Motor neuron (in vitro differentiated cells): ENCODE results near the gene RASSF7. TPM values are rescaled to one million over a fixed set of nuclear protein-coding genes. Genes with fewer than 3 reads are reported as not detected.
A peak's percentile ranks its signal among the peaks of the same experiment; 100 is the strongest.

Experiments used
- ATAC-seq, 8 experiments: fragments of 200-7000 bp; cut with Tn5 transposase; replicated peaks in 6 of 8; 2 replicates each; pipeline ENCODE4 v1.8.0; 2021; ENCODE audit warnings: mild to moderate bottlenecking in 8 of 8, moderate library complexity in 8 of 8
- H3K27ac ChIP-seq, 2 donors: fragments of 250-450 bp; sonication (Bioruptor Pico); 2 replicates each; pipeline ENCODE4 v1.9.0; 2021; ENCODE audit warnings: antibody characterized with exemption in 2 of 2, mild to moderate bottlenecking in 2 of 2, moderate library complexity in 1 of 2
- H3K4me1 ChIP-seq, 2 donors: fragments of 250-450 bp; sonication (Bioruptor Pico); replicated peaks in 1 of 2; 2 replicates each; pipeline ENCODE4 v1.6.1; 2021; ENCODE audit warnings: antibody characterized with exemption in 2 of 2, mild to moderate bottlenecking in 2 of 2, moderate library complexity in 1 of 2
- H3K4me3 ChIP-seq, 5 donors: fragments of 250-450 bp; sonication (Bioruptor Pico); 2 replicates each; pipeline ENCODE4 v1.9.0; 2021; ENCODE audit warnings: antibody characterized with exemption in 5 of 5, mild to moderate bottlenecking in 5 of 5, moderate library complexity in 4 of 5
- WGBS, 10 experiments: fragments of 450-650 bp; shearing (Covaris generic); methylation state at CpG; one replicate each; pipeline ENCODE4 v1.0.0; 2022; 5-methylcytosine and 5-hydroxymethylcytosine counted together
- in situ Hi-C, 9 experiments: fragments of 400-800 bp; cut with MboI; loops; one replicate each; pipeline ENCODE4 v1.15.0; 2021; ENCODE audit warnings: low sequenced_read_pairs in 9 of 9, low pct_unique_long_range_greater_than_20kb in 2 of 9; ENCODE audit not compliant: unreplicated experiment in 9 of 9
- total RNA-seq, 8 experiments: library from RNA; unstranded; fragments of 300-600 nt; gene quantifications; 2 replicates each; pipeline versions ENCODE4 v1.2.3 to v1.2.4, GENCODE V29; 2022

The RASSF7 gene
- total RNA-seq, 8 experiments from 2014 or later, result 4.6 to 10.4 (median 7.0) TPM

- WGBS, 10 experiments, result 46 to 100% (median 71%) methylated on average over 1 to 10 of the region's 21 CpGs; no CpG with 5 or more reads in 2 of the 10 experiments
- no peak overlapping the region for H3K27ac ChIP-seq
- peak overlapping the region in 2 of 5 donors; percentile 87 to 89 for H3K4me3 ChIP-seq
- ATAC-seq, result no peak
- in situ Hi-C loops, result no loop called here
- H3K4me1 ChIP-seq, result peaks cover 18 to 26% of the 10 kb centered on the region in 2 donors
Observed at GRCh38 chr11:578276-579035, 17.7 kb downstream of the RASSF7 start.

GRCh38 chr11:579830-580601 is 19.2 kb downstream of the RASSF7 start:
- peak in 1 of 8 experiments; percentile 20 for ATAC-seq
- 60 to 100% (median 79%) methylated on average over 1 to 11 of the region's 20 CpGs; no CpG with 5 or more reads in 4 of the 10 experiments for whole genome bisulfite sequencing, 10 experiments
- H3K4me3 ChIP-seq, result no peak overlapping the region
- H3K4me1 ChIP-seq, result peaks cover 14 to 21% of the 10 kb centered on the region in 2 donors
- in situ Hi-C loops, result no loop called here
- H3K27ac ChIP-seq, result no peak overlapping the region

GRCh38 chr11:581342-581741 is 20.6 kb downstream of the RASSF7 start:
- no peak for ATAC-seq
- H3K4me3 ChIP-seq, result no peak overlapping the region
- WGBS, 10 experiments, result 56 to 100% (median 85%) methylated on average over 2 to 7 of the region's 14 CpGs; no CpG with 5 or more reads in 5 of the 10 experiments
- H3K27ac ChIP-seq, result no peak overlapping the region
- H3K4me1 ChIP-seq, result peaks cover 14 to 21% of the 10 kb centered on the region in 2 donors
- in situ Hi-C loops, result no loop called here

GRCh38 chr11:581752-582151 is 21.0 kb downstream of the RASSF7 start:
- H3K4me3 ChIP-seq, result no peak overlapping the region
- no peak for ATAC-seq
- H3K4me1 ChIP-seq, result peaks cover 14 to 21% of the 10 kb centered on the region in 2 donors
- 83 to 100% (median 92%) methylated on average over 1 to 13 of the region's 17 CpGs; no CpG with 5 or more reads in 3 of the 10 experiments for WGBS, 10 experiments
- H3K27ac ChIP-seq, result no peak overlapping the region
- in situ Hi-C loops, result no loop called here

DNA sequence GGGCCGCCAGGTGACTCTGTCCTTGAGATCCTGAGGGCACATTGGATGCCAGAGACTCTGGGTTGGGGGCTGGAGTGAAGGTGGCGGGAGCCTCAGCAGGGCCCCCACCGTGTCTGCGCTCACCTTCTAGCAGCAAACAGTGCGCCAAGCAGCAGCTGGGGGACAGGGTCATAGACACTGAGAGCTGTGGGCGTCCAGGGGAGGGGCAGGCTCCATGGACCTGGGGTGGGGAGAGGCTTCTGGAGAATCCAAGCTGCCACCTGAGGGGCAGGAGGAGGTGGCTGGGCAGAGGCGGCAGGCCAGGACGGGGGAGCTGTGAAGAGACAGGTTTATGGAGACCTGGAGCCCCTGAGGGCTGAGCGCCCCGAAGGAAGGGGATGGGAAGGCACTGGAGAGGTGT is 23.5 kb downstream of the RASSF7 start:
- no peak overlapping the region for H3K4me3 ChIP-seq
- 100% methylated on average over 1 to 4 of the region's 10 CpGs; no CpG with 5 or more reads in 8 of the 10 experiments for whole genome bisulfite sequencing, 10 experiments
- peaks cover 0 to 7% of the 10 kb centered on the region in 2 donors for H3K4me1 ChIP-seq
- H3K27ac ChIP-seq, result no peak overlapping the region
- ATAC-seq, result no peak
- in situ Hi-C loops, result no loop called here

DNA sequence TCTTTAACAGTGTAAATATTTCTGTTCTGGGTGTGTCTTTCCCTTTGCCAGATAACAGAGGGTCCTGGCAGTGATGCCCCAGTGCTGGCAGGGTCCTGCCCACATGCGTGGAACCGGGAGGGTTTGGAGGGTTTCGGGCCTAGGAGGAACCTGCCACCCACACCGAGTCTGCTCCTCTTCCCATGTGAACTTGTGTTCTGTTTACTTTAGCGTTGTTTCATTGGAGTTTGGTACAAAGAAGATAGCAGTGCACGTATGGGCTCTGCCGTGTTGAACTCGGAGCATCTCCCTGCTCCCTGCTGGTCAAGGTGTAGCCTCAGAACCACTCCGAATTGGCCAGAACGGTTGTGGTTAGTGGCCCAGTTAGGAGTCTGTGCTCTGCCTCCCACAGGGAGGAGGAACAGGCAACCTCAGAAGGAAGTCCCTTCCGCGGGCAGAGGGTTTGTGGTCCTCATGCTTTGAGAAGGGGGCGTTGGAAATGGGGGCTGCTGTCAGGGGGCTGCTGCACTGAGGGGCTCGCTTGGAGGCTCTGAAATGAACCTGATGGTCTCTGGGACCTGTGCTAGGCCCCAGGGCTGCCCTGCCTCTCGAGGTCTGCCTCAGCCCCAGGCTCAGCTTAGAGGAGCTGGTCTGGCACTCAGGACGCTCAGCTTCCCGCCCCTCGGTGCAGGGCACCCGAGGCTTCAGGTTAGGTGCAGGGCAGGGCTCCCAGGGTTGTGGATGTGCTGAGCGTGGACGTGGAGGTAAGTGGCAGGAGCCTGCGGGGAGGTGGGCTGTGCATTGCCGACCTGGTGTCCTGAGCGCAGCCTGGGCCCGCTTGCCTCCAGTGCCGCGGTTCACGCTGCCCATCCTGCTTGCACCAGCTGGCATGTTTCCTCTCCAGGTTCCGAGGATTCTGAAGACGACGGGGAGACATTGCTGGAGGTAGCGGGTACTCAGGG is 25.9 kb downstream of the RASSF7 start:
- H3K27ac ChIP-seq, result no peak overlapping the region
- no peak for ATAC-seq
- H3K4me1 ChIP-seq, result no peaks in the 10 kb centered on the region
- in situ Hi-C loops, result no loop called here
- 73 to 100% (median 97%) methylated on average over 1 to 9 of the region's 32 CpGs; no CpG with 5 or more reads in 3 of the 10 experiments for WGBS, 10 experiments
- no peak overlapping the region for H3K4me3 ChIP-seq

DNA sequence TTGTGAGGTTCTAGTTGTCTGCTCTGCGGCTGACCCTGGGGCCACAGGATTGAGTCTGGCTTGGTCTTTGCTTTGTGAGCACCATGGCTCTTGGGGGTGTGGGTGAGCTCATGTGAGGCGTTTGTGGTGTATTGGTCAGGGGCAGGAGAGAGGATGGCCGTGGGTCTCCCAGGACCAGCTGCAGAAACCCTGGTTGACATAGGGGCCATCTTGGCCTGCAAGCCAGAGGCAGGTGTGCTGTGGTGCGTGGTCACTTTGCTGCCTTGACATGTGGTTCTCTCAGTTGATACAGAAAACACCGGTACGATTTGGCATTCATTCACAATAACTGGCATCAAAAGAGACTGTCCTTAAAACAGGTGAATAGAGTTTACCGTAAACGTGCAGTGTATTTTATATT is 26.8 kb downstream of the RASSF7 start:
- 69 to 100% (median 85%) methylated on average over 1 to 5 of the region's 8 CpGs; no CpG with 5 or more reads in 4 of the 10 experiments for WGBS, 10 experiments
- H3K27ac ChIP-seq, result peak overlapping the region in 1 of 2 donors; percentile 17
- H3K4me3 ChIP-seq, result no peak overlapping the region
- H3K4me1 ChIP-seq, result no peaks in the 10 kb centered on the region
- ATAC-seq, result peak in 5 of 8 experiments; percentile 13 to 20 (median 16)
- in situ Hi-C loops, result no loop called here

DNA sequence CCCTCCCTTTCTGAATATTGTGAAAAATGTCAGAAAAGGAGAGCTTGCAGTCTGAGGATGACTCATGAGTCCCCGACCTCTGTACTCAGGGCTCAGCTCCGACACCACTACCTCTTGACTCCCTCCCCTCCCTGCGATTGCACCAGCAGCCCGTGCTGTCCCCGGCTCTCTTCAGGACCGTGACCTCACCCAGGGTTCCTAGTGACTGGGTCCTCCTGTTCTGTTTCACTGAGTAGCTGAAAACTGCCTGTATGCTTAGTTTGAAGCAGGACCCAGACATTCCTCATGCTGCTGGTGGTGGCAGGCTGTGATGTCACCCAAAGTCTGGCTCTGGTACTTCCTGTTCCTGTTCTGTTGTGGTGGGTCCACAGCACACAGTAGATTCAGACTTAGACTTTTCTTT is 27.2 kb downstream of the RASSF7 start:
- H3K4me3 ChIP-seq, result no peak overlapping the region
- peak in 7 of 8 experiments; percentile 41 to 98 (median 95) for ATAC-seq
- no peak overlapping the region for H3K27ac ChIP-seq
- in situ Hi-C loops, result no loop called here
- WGBS, 10 experiments, result 82 to 98% (median 90%) methylated on average over 2 to 6 of the region's 6 CpGs; no CpG with 5 or more reads in 7 of the 10 experiments
- no peaks in the 10 kb centered on the region for H3K4me1 ChIP-seq

DNA sequence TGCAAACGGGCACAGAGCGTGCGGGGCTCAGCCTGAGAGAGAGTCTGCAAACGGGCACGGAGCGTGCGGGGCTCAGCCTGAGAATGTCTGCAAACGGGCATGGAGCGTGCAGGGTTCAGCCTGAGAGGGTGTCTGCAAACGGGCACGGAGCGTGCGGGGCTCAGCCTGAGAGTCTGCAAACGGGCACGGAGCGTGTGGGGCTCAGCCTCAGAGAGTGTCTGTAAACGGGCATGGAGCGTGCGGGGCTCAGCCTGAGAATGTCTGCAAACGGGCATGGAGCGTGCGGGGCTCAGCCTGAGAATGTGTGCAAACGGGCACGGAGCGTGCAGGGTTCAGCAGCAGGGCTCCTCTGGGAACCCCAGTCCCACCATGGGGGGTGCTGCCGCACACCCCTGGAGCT is 29.0 kb downstream of the RASSF7 start:
- no peak overlapping the region for H3K27ac ChIP-seq
- no peak overlapping the region for H3K4me3 ChIP-seq
- WGBS, 10 experiments, result 88 to 100% (median 96%) methylated on average over 2 to 20 of the region's 26 CpGs; no CpG with 5 or more reads in 3 of the 10 experiments
- no peaks in the 10 kb centered on the region for H3K4me1 ChIP-seq
- ATAC-seq, result no peak
- in situ Hi-C loops, result no loop called here

GRCh38 chr11:590997-591396 is 30.2 kb downstream of the RASSF7 start:
- in situ Hi-C loops, result no loop called here
- Histone ChIP-seq H3K4me1 (no peaks in the 10 kb centered on the region), H3K27ac (no peak overlapping the region), H3K4me3 (no peak overlapping the region)
- WGBS, 10 experiments, result 40 to 100% (median 74%) methylated on average over 1 to 6 of the region's 11 CpGs; no CpG with 5 or more reads in 3 of the 10 experiments
- no peak for ATAC-seq

DNA sequence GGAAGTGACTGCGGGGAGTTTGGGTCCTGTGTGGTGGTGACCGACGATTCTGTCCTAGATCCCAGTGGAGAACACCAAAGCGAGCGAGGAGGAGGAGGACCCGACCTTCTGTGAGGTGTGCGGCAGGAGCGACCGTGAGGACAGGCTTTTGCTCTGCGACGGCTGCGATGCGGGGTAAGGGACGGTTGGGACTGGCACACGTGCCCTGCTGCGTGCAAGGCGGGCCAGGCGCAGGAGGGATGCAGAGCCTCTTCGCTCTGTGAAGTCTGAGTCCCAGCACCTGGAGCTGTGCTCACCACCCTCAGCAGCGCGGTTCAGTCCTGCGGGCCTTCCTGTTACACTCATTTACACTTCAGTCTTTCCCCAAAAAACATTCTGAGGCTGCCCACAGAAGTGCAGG is 31.7 kb downstream of the RASSF7 start:
- in situ Hi-C loops, result no loop called here
- WGBS, 10 experiments, result 87 to 100% (median 96%) methylated on average over 1 to 15 of the region's 22 CpGs; no CpG with 5 or more reads in 4 of the 10 experiments
- Histone ChIP-seq H3K27ac (no peak overlapping the region), H3K4me1 (no peaks in the 10 kb centered on the region), H3K4me3 (no peak overlapping the region)
- ATAC-seq, result no peak

DNA sequence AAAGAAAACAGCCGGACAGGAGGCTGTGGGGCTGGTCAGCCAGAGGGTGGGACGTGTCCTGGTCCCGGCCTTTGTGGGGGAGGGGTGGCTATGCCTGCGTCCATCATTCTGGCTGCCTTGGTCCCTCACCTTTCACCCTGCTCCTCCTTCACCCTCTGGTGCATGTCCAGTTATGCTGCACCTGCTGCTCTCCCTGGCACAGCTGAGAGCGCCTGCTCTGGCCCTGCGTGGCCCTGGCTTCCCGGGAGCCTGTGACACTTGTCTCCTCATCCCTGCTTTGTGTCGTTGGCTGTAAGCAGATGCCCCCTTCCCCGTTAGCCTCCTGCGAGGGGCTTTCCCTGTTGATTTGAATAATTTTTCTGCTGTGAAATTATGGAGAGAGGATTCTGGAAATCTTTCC is 32.1 kb downstream of the RASSF7 start:
- in situ Hi-C loops, result no loop called here
- no peak for ATAC-seq
- Histone ChIP-seq H3K27ac (no peak overlapping the region), H3K4me3 (no peak overlapping the region), H3K4me1 (no peaks in the 10 kb centered on the region)
- 53 to 94% (median 92%) methylated on average over 2 to 4 of the region's 10 CpGs; no CpG with 5 or more reads in 5 of the 10 experiments for WGBS, 10 experiments
